Measurements from ENCODE around the gene HMGXB4. TPM values are rescaled to one million over a fixed set of nuclear protein-coding genes. Genes with fewer than 3 reads are reported as not detected.
A peak's percentile ranks its signal among the peaks of the same experiment; 100 is the strongest.

Gene HMGXB4
- total RNA-seq, 1 donor from 2014 or later, result 32.7 TPM

GRCh38 chr22:35315855-35316745 is 58.8 kb downstream of the HMGXB4 start:
- Mint-ChIP-seq H3K4me1 (ENCODE audit: unreplicated experiment) (peaks cover 25% of the 10 kb centered on the region), H3K36me3 (no peaks in the 10 kb centered on the region), H3K9me3 (no peaks in the 10 kb centered on the region), H3K4me3 (no peak overlapping the region), H3K27ac (peak overlapping the region; percentile 51), H3K27me3 (no peaks in the 10 kb centered on the region)
- no peak for DNase-seq (ENCODE audit: extremely low spot score, unreplicated experiment)
- TF ChIP-seq CTCF (conservative IDR thresholded peaks at IDR 0.05), result no peak

GRCh38 chr22:35316751-35317150 is 59.5 kb downstream of the HMGXB4 start:
- peaks cover 19% of the 10 kb centered on the region for H3K4me1 Mint-ChIP-seq (ENCODE audit: unreplicated experiment)
- no peaks in the 10 kb centered on the region for H3K9me3 Mint-ChIP-seq
- no peak overlapping the region for H3K4me3 Mint-ChIP-seq
- no peak for TF ChIP-seq CTCF (conservative IDR thresholded peaks at IDR 0.05)
- no peaks in the 10 kb centered on the region for H3K27me3 Mint-ChIP-seq
- no peak overlapping the region for H3K27ac Mint-ChIP-seq
- peaks cover 3% of the 10 kb centered on the region for H3K36me3 Mint-ChIP-seq
- no peak for DNase-seq (ENCODE audit: extremely low spot score, unreplicated experiment)

- Mint-ChIP-seq H3K27me3 (no peaks in the 10 kb centered on the region), H3K27ac (no peak overlapping the region), H3K9me3 (no peaks in the 10 kb centered on the region), H3K4me3 (no peak overlapping the region), H3K4me1 (ENCODE audit: unreplicated experiment) (peaks cover 13% of the 10 kb centered on the region), H3K36me3 (peaks cover 3% of the 10 kb centered on the region)
- DNase-seq (ENCODE audit: extremely low spot score, unreplicated experiment), result no peak
- no peak for TF ChIP-seq CTCF (conservative IDR thresholded peaks at IDR 0.05)
Measured at GRCh38 chr22:35317680-35318290, 60.5 kb downstream of the HMGXB4 start.

- Mint-ChIP-seq H3K4me3 (no peak overlapping the region), H3K9me3 (no peaks in the 10 kb centered on the region), H3K27ac (no peak overlapping the region), H3K4me1 (ENCODE audit: unreplicated experiment) (peaks cover 7% of the 10 kb centered on the region), H3K27me3 (no peaks in the 10 kb centered on the region), H3K36me3 (peaks cover 3% of the 10 kb centered on the region)
- no peak for TF ChIP-seq CTCF (conservative IDR thresholded peaks at IDR 0.05)
- DNase-seq (ENCODE audit: extremely low spot score, unreplicated experiment), result no peak
Measured at GRCh38 chr22:35318346-35319215, 61.3 kb downstream of the HMGXB4 start.

- Mint-ChIP-seq H3K27ac (no peak overlapping the region), H3K36me3 (peaks cover 3% of the 10 kb centered on the region)
Measured at GRCh38 chr22:35319244-35319985, 62.1 kb downstream of the HMGXB4 start.

More at GRCh38 chr22:35319244-35319985, 62.1 kb downstream of the HMGXB4 start:
- Mint-ChIP-seq H3K4me3 (no peak overlapping the region), H3K9me3 (no peaks in the 10 kb centered on the region), H3K4me1 (ENCODE audit: unreplicated experiment) (peaks cover 7% of the 10 kb centered on the region), H3K27me3 (no peaks in the 10 kb centered on the region)
- TF ChIP-seq CTCF (conservative IDR thresholded peaks at IDR 0.05), result no peak
- DNase-seq (ENCODE audit: extremely low spot score, unreplicated experiment), result no peak

Measured in type B pancreatic cell (in vitro differentiated cells).